NB4 (cell line): ENCODE measurements around the gene VBP1.

ENCODE experiments used
- DNase-seq: peaks from one replicate; pipeline ENCODE4 v3.0.0; 2010; ENCODE audit warnings: low read depth
- H3K4me3 ChIP-seq: one replicate; pipeline ENCODE4 v1.5.1; 2011; ENCODE audit warnings: mild to moderate bottlenecking, low read depth, low read length, moderate library complexity
- CTCF ChIP-seq: IDR thresholded peaks from one replicate; pipeline ENCODE4 v1.5.1; 2012; ENCODE audit warnings: low read depth, low read length
- MAX ChIP-seq: IDR thresholded peaks from 2 replicates; pipeline ENCODE4 v1.6.1; 2011; ENCODE audit warnings: low read depth, low read length
- MYC ChIP-seq: IDR thresholded peaks from 2 replicates; pipeline ENCODE4 v1.6.1; 2011; ENCODE audit warnings: low read depth, low read length
- POLR2A ChIP-seq: IDR thresholded peaks from 2 replicates; pipeline ENCODE4 v1.6.1; 2011; ENCODE audit warnings: mild to moderate bottlenecking; ENCODE audit not compliant: insufficient read length; ENCODE audit errors: extremely low read depth

VBP1 gene

GRCh38 chrX:155235891-155236290, 19.6 kb downstream of the VBP1 start:
- no peak for TF ChIP-seq CTCF
- TF ChIP-seq MYC: no peak
- no peak for TF ChIP-seq MAX
- no peak for TF ChIP-seq POLR2A
- DNase-seq: no peak
- no peak overlapping the region for H3K4me3 ChIP-seq

- no peak for DNase-seq
- no peak overlapping the region for H3K4me3 ChIP-seq
- TF ChIP-seq MAX: no peak
These were observed 21.5 kb downstream of the VBP1 start for GRCh38 chrX:155237719-155238118.

- no peak overlapping the region for H3K4me3 ChIP-seq
- TF ChIP-seq POLR2A: no peak
- peak; percentile 59 for DNase-seq
These were observed 26.0 kb downstream of the VBP1 start for GRCh38 chrX:155242300-155242699.

GRCh38 chrX:155246748-155247147, 30.5 kb downstream of the VBP1 start:
- peak; percentile 7 for DNase-seq
- no peak for TF ChIP-seq CTCF
- TF ChIP-seq MYC: no peak
- TF ChIP-seq POLR2A: no peak
- no peak for TF ChIP-seq MAX
- no peak overlapping the region for H3K4me3 ChIP-seq

- TF ChIP-seq MAX (no peak), MYC (no peak), CTCF (no peak), POLR2A (no peak)
- no peak for DNase-seq
- no peak overlapping the region for H3K4me3 ChIP-seq
These were observed 31.2 kb downstream of the VBP1 start for GRCh38 chrX:155247497-155247896.

GRCh38 chrX:155251391-155251790, 35.1 kb downstream of the VBP1 start:
- no peak overlapping the region for H3K4me3 ChIP-seq
- TF ChIP-seq CTCF (no peak), POLR2A (no peak), MYC (no peak), MAX (no peak)
- no peak for DNase-seq

GRCh38 chrX:155259752-155260151, 43.5 kb downstream of the VBP1 start:
- H3K4me3 ChIP-seq: no peak overlapping the region
- DNase-seq: no peak
- TF ChIP-seq MYC (no peak), CTCF (no peak), MAX (no peak), POLR2A (no peak)
